Spleen (tissue), 7 donors: ENCODE measurements around the gene MRAS.

Source experiments
- CTCF ChIP-seq, 11 experiments: fragments of 200-600 bp in 7 of 11; fragments of 450-650 bp in 4 of 11; sonication (generic) in 4 of 11; IDR thresholded peaks in 8 of 11; conservative IDR thresholded peaks in 3 of 11; 1 replicate in 7 of 11; 2 replicates in 4 of 11; pipeline versions ENCODE4 v1.4.0 to v1.8.0; 2016 to 2021; ENCODE audit warnings: antibody characterized with exemption in 11 of 11, inconsistent platforms in 4 of 11, mild to moderate bottlenecking in 1 of 11
- POLR2AphosphoS5 ChIP-seq, 3 donors: sonication (generic); formaldehyde crosslinking; IDR thresholded peaks; one replicate each; pipeline ENCODE4 v1.5.1; 2017; ENCODE audit warnings: antibody characterized with exemption in 3 of 3
- donor health status: DM: no; HTN: no; CAD: no; lungs with moderate emphysema.
- donor health status: DM: no; HTN: no; CAD: no.
- donor health status: DM: no; HTN: no; CAD: no.

- TF ChIP-seq POLR2AphosphoS5 (IDR thresholded peaks at IDR 0.05), result peak in 2 of 3 donors; percentile 70
- peak in 4 of 11 experiments; percentile 38 to 58 (median 45) for TF ChIP-seq CTCF (IDR thresholded peaks at IDR 0.05 in 8 of 11, conservative IDR thresholded peaks at IDR 0.05 in 3 of 11)
These were observed at the start of gene MRAS for GRCh38 chr3:138347960-138348753.
